Neural cell (in vitro differentiated cells): ENCODE data around the gene CMBL. TPM values are rescaled to one million over a fixed set of nuclear protein-coding genes. Genes with fewer than 3 reads are reported as not detected.

ENCODE experiments used
- H2AFZ ChIP-seq: fragments of 200-600, 300-800 bp; sonication (generic), shearing (Covaris generic); 2 replicates; pipeline ENCODE4 v1.6.0; 2014; ENCODE audit warnings: low read depth, mild to moderate bottlenecking, antibody characterized with exemption, low read length, moderate library complexity
- H3F3A ChIP-seq: fragments of 200-600 bp; shearing (Covaris generic); 2 replicates; pipeline ENCODE4 v1.6.1; 2016; ENCODE audit warnings: mild to moderate bottlenecking, moderate library complexity, mixed read lengths, antibody characterized with exemption, low read length; ENCODE audit not compliant: insufficient read depth, poor library complexity, severe bottlenecking
- H3K27ac ChIP-seq: fragments of 200-600, 300-800 bp; sonication (generic), shearing (Covaris generic); 2 replicates; pipeline ENCODE4 v1.5.1; 2014; ENCODE audit warnings: mild to moderate bottlenecking, low read length, moderate library complexity
- H3K27me3 ChIP-seq: fragments of 300-800, 200-600 bp; sonication (generic), shearing (Covaris generic); 2 replicates; pipeline ENCODE4 v1.6.0; 2014; ENCODE audit warnings: mild to moderate bottlenecking, low read depth, low read length, moderate library complexity; ENCODE audit not compliant: insufficient read depth
- H3K36me3 ChIP-seq: fragments of 300-800, 200-600 bp; sonication (generic), shearing (Covaris generic); 2 replicates; pipeline ENCODE4 v1.5.1; 2014; ENCODE audit warnings: mild to moderate bottlenecking, antibody characterized with exemption, low read length, moderate library complexity; ENCODE audit not compliant: insufficient read depth
- H3K4me2 ChIP-seq: fragments of 300-800, 200-600 bp; sonication (generic), shearing (Covaris generic); 2 replicates; pipeline ENCODE4 v1.6.0; 2014; ENCODE audit warnings: mild to moderate bottlenecking, low read length
- H3K4me3 ChIP-seq: fragments of 300-800, 200-600 bp; sonication (generic), shearing (Covaris generic); 2 replicates; pipeline ENCODE4 v1.5.1; 2014; ENCODE audit warnings: mild to moderate bottlenecking, low read length, moderate library complexity
- H3K79me2 ChIP-seq: fragments of 200-600 bp; shearing (Covaris generic); replicated peaks from 2 replicates; pipeline ENCODE4 v1.6.0; 2014; ENCODE audit warnings: mild to moderate bottlenecking, low read length, moderate library complexity; ENCODE audit not compliant: insufficient read depth
- H3K9ac ChIP-seq: fragments of 300-800, 200-600 bp; sonication (generic), shearing (Covaris generic); 2 replicates; pipeline ENCODE4 v1.6.1; 2016; ENCODE audit warnings: mild to moderate bottlenecking, low read length, mixed read lengths
- H3K9me2 ChIP-seq: fragments of 200-600 bp; shearing (Covaris generic); 2 replicates; pipeline ENCODE4 v1.6.1; 2016; ENCODE audit warnings: mild to moderate bottlenecking, low read length, mixed read lengths; ENCODE audit not compliant: insufficient read depth
- H3K9me3 ChIP-seq: fragments of 200-600, 300-800 bp; sonication (generic), shearing (Covaris generic); 2 replicates; pipeline ENCODE4 v1.6.1; 2016; ENCODE audit warnings: mild to moderate bottlenecking, mixed run types, low read length, moderate library complexity, mixed read lengths
- H4K20me1 ChIP-seq: fragments of 200-600 bp; shearing (Covaris generic); 2 replicates; pipeline ENCODE4 v1.6.1; 2016; ENCODE audit warnings: mild to moderate bottlenecking, mixed run types; ENCODE audit not compliant: insufficient read depth
- EP300 ChIP-seq: fragments of 450-650 bp; conservative IDR thresholded peaks from 2 replicates; pipeline ENCODE4 v1.6.1; 2014; ENCODE audit warnings: antibody characterized with exemption, mild to moderate bottlenecking, moderate library complexity; ENCODE audit not compliant: poor library complexity, severe bottlenecking
- EZH2 ChIP-seq: fragments of 200-600, 300-800 bp; shearing (Covaris generic), sonication (generic); IDR thresholded peaks from 2 replicates; pipeline ENCODE4 v1.6.1; 2014; ENCODE audit warnings: antibody characterized with exemption, low read length, borderline replicate concordance, mild to moderate bottlenecking; ENCODE audit not compliant: insufficient read depth, poor library complexity, severe bottlenecking
- MXI1 ChIP-seq: fragments of 450-650 bp; conservative IDR thresholded peaks from 2 replicates; pipeline ENCODE4 v1.6.1; 2014; ENCODE audit warnings: antibody characterized with exemption, mild to moderate bottlenecking; ENCODE audit not compliant: poor library complexity, severe bottlenecking
- POLR2AphosphoS5 ChIP-seq: IDR thresholded peaks from 2 replicates; pipeline ENCODE4 v1.6.1; 2012
- RAD21 ChIP-seq: fragments of 450-650 bp; conservative IDR thresholded peaks from 2 replicates; pipeline ENCODE4 v1.6.1; 2014; ENCODE audit warnings: antibody characterized with exemption, mild to moderate bottlenecking, moderate library complexity
- SMC3 ChIP-seq: fragments of 450-650 bp; conservative IDR thresholded peaks from 2 replicates; pipeline ENCODE4 v1.6.1; 2014; ENCODE audit warnings: antibody characterized with exemption, mild to moderate bottlenecking, moderate library complexity; ENCODE audit not compliant: poor library complexity
- TAF1 ChIP-seq: IDR thresholded peaks from 2 replicates; pipeline ENCODE4 v1.6.1; 2012; ENCODE audit warnings: low read depth
- polyA plus RNA-seq: library from polyadenylated mRNA; depleted of rRNA; stranded (reverse); fragments of >200 nt; gene quantifications from 2 replicates; pipeline ENCODE4 v1.2.3, GENCODE V29; 2014
- TF ChIP-seq, protein P1 (sequence below): fragments of 450-650 bp; IDR thresholded peaks from 2 replicates; pipeline ENCODE4 v1.5.1; 2014; ENCODE audit warnings: antibody characterized with exemption, mild to moderate bottlenecking, moderate library complexity; ENCODE audit not compliant: poor library complexity, severe bottlenecking
- TF ChIP-seq, protein P2 (sequence below): IDR thresholded peaks from 2 replicates; pipeline ENCODE4 v1.6.1; 2012; ENCODE audit warnings: borderline replicate concordance

Gene CMBL
- polyA plus RNA-seq, 1 donor from 2014 or later = 0.58 TPM

DNA sequence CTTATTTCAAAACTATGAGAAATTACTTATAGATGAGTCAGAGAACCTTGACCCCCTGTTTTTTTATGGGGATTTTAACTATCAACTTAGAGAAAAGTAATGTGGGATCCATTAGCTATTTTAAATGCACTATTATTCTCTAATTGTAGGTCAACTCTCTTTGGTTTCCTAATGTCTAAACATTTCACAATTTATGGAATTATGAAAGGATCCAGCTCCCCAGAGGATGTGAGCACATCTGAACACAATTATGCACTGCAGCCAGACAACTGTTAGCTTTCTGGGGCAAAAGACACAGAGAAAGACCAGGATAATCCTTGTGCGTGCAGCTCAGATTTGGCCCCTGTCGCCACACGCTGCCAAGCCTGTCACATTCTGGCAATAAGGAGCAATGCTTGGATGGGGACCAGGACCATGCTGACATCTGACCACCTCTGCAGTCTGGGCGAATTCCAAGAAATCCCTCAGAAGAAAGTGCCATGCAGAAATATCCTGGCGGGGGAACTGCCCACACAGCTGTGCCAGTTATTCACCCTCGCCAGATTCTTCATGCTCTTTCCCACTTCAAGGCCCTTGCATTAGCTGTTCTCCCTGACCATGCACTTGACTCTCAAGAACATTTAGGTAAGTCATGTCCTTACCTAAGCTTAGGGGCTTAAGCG lies 22.2 kb upstream of the CMBL start:
- H3K79me2 ChIP-seq = no peaks in the 10 kb centered on the region
- no peaks in the 10 kb centered on the region for H3K9me2 ChIP-seq
- TF ChIP-seq TAF1 = no peak
- TF ChIP-seq MXI1 = no peak
- TF ChIP-seq EP300 = no peak
- TF ChIP-seq, protein P1, sequence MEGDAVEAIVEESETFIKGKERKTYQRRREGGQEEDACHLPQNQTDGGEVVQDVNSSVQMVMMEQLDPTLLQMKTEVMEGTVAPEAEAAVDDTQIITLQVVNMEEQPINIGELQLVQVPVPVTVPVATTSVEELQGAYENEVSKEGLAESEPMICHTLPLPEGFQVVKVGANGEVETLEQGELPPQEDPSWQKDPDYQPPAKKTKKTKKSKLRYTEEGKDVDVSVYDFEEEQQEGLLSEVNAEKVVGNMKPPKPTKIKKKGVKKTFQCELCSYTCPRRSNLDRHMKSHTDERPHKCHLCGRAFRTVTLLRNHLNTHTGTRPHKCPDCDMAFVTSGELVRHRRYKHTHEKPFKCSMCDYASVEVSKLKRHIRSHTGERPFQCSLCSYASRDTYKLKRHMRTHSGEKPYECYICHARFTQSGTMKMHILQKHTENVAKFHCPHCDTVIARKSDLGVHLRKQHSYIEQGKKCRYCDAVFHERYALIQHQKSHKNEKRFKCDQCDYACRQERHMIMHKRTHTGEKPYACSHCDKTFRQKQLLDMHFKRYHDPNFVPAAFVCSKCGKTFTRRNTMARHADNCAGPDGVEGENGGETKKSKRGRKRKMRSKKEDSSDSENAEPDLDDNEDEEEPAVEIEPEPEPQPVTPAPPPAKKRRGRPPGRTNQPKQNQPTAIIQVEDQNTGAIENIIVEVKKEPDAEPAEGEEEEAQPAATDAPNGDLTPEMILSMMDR = no peak
- no peak for TF ChIP-seq EZH2
- TF ChIP-seq POLR2AphosphoS5 = no peak
- H4K20me1 ChIP-seq = no peaks in the 10 kb centered on the region
- no peaks in the 10 kb centered on the region for H3F3A ChIP-seq
- H3K4me3 ChIP-seq = no peak overlapping the region
- H3K4me2 ChIP-seq = no peak overlapping the region
- no peak overlapping the region for H3K9ac ChIP-seq
- H3K36me3 ChIP-seq = no peaks in the 10 kb centered on the region
- peaks cover 21% of the 10 kb centered on the region for H3K27me3 ChIP-seq
- no peak overlapping the region for H2AFZ ChIP-seq
- H3K27ac ChIP-seq = no peak overlapping the region
- H3K9me3 ChIP-seq = no peaks in the 10 kb centered on the region

DNA sequence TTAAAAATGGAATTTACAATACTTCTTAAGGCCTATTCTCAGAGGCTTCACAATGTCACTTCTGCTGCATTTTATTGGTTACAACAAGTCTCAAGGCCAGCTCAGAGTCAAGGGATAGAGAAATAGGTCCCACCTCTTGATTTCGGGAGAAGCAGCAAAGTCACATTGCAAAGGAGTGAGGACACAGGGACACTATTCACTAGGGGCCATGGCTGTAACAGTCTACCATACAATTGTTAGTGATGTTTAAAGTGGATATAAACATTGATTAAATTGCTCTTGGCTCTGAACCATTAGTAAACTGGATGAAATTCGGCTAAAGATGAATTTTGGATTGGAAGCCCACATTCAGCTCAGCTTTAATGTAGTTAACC lies 21.7 kb upstream of the CMBL start:
- TF ChIP-seq POLR2AphosphoS5 (no peak), SMC3 (no peak), EZH2 (no peak), MXI1 (no peak), TAF1 (no peak), RAD21 (no peak), EP300 (no peak)
- TF ChIP-seq, protein P1 = no peak
- TF ChIP-seq, protein P2, sequence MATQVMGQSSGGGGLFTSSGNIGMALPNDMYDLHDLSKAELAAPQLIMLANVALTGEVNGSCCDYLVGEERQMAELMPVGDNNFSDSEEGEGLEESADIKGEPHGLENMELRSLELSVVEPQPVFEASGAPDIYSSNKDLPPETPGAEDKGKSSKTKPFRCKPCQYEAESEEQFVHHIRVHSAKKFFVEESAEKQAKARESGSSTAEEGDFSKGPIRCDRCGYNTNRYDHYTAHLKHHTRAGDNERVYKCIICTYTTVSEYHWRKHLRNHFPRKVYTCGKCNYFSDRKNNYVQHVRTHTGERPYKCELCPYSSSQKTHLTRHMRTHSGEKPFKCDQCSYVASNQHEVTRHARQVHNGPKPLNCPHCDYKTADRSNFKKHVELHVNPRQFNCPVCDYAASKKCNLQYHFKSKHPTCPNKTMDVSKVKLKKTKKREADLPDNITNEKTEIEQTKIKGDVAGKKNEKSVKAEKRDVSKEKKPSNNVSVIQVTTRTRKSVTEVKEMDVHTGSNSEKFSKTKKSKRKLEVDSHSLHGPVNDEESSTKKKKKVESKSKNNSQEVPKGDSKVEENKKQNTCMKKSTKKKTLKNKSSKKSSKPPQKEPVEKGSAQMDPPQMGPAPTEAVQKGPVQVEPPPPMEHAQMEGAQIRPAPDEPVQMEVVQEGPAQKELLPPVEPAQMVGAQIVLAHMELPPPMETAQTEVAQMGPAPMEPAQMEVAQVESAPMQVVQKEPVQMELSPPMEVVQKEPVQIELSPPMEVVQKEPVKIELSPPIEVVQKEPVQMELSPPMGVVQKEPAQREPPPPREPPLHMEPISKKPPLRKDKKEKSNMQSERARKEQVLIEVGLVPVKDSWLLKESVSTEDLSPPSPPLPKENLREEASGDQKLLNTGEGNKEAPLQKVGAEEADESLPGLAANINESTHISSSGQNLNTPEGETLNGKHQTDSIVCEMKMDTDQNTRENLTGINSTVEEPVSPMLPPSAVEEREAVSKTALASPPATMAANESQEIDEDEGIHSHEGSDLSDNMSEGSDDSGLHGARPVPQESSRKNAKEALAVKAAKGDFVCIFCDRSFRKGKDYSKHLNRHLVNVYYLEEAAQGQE = no peak
- Histone ChIP-seq H3K27me3 (peaks cover 17% of the 10 kb centered on the region), H3K9me2 (no peaks in the 10 kb centered on the region), H3K9ac (no peak overlapping the region), H3K79me2 (no peaks in the 10 kb centered on the region), H3K36me3 (no peaks in the 10 kb centered on the region), H3K27ac (no peak overlapping the region), H3K9me3 (no peaks in the 10 kb centered on the region), H4K20me1 (no peaks in the 10 kb centered on the region), H3K4me3 (no peak overlapping the region), H2AFZ (no peak overlapping the region), H3K4me2 (no peak overlapping the region), H3F3A (no peaks in the 10 kb centered on the region)
